Esophagus squamous epithelium (tissue), 4 donors: ENCODE results near the gene GOLGA5.

Experiments
- POLR2A ChIP-seq, 4 donors: fragments of 450-650 bp; IDR thresholded peaks; one replicate each; pipeline ENCODE4 v1.6.1; 2017; ENCODE audit warnings: antibody characterized with exemption in 4 of 4, mild to moderate bottlenecking in 4 of 4, moderate library complexity in 3 of 4
- TF ChIP-seq, protein P1 (sequence below), 6 experiments: fragments of 450-650 bp in 4 of 6; fragments of 200-600 bp in 2 of 6; sonication (generic) in 2 of 6; IDR thresholded peaks; one replicate each; pipeline ENCODE4 v1.5.1; 2016 to 2019; ENCODE audit warnings: antibody characterized with exemption in 6 of 6, mild to moderate bottlenecking in 4 of 6, moderate library complexity in 4 of 6

DNA sequence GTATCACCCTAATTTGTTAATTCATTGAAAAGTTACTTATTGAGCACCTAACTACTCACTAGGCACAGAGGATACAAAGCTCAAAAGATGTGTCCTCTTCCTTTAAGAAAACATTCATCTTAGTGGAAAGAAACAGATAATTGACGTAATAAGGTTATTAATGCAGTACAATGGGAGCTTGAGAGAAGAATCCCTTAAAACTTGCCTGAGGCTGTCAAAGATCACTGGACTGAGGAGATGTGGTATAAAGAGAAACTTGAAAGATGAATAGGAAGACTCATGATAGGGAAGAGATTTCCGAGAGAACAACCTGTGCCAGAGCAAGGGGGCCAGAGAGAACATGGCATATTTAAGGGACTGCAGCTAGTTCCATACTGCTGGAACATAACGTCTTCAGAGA, 19.1 kb downstream of the GOLGA5 start:
- TF ChIP-seq, protein P1, sequence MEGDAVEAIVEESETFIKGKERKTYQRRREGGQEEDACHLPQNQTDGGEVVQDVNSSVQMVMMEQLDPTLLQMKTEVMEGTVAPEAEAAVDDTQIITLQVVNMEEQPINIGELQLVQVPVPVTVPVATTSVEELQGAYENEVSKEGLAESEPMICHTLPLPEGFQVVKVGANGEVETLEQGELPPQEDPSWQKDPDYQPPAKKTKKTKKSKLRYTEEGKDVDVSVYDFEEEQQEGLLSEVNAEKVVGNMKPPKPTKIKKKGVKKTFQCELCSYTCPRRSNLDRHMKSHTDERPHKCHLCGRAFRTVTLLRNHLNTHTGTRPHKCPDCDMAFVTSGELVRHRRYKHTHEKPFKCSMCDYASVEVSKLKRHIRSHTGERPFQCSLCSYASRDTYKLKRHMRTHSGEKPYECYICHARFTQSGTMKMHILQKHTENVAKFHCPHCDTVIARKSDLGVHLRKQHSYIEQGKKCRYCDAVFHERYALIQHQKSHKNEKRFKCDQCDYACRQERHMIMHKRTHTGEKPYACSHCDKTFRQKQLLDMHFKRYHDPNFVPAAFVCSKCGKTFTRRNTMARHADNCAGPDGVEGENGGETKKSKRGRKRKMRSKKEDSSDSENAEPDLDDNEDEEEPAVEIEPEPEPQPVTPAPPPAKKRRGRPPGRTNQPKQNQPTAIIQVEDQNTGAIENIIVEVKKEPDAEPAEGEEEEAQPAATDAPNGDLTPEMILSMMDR (IDR thresholded peaks at IDR 0.05), result no peak
- TF ChIP-seq POLR2A (IDR thresholded peaks at IDR 0.05), result no peak
